Measurements from ENCODE around the gene IL17REL.

Gene IL17REL

GRCh38 chr22:49968313-49968830 is 44.2 kb downstream of the IL17REL start:
- Histone ChIP-seq H3K9me3 (ENCODE audit: control insufficient read depth, insufficient read depth, low read depth, low read length) (no peaks in the 10 kb centered on the region), H3K27me3 (ENCODE audit: control insufficient read depth, insufficient read depth, low read length) (peaks cover 32% of the 10 kb centered on the region), H3K9ac (ENCODE audit: low read length) (no peak overlapping the region), H3K36me3 (ENCODE audit: control insufficient read depth, insufficient read depth, low read length) (peaks cover 9% of the 10 kb centered on the region), H3K27ac (ENCODE audit: low read depth, low read length) (no peak overlapping the region), H3K4me1 (ENCODE audit: control insufficient read depth, insufficient read depth, low read length) (peaks cover 15% of the 10 kb centered on the region), H3K4me3 (ENCODE audit: low read depth, low read length) (no peak overlapping the region)

- no peaks in the 10 kb centered on the region for H3K9me3 ChIP-seq (ENCODE audit: control insufficient read depth, insufficient read depth, low read depth, low read length)
- H3K9ac ChIP-seq (ENCODE audit: low read length) = no peak overlapping the region
- H3K36me3 ChIP-seq (ENCODE audit: control insufficient read depth, insufficient read depth, low read length) = peaks cover 15% of the 10 kb centered on the region
- no peak overlapping the region for H3K27ac ChIP-seq (ENCODE audit: low read depth, low read length)
- peaks cover 19% of the 10 kb centered on the region for H3K4me1 ChIP-seq (ENCODE audit: control insufficient read depth, insufficient read depth, low read length)
- peaks cover 27% of the 10 kb centered on the region for H3K27me3 ChIP-seq (ENCODE audit: control insufficient read depth, insufficient read depth, low read length)
- H3K4me3 ChIP-seq (ENCODE audit: low read depth, low read length) = no peak overlapping the region
Measured at GRCh38 chr22:49967706-49968208, 44.8 kb downstream of the IL17REL start.

- Histone ChIP-seq H3K27me3 (ENCODE audit: control insufficient read depth, insufficient read depth, low read length) (peaks cover 20% of the 10 kb centered on the region), H3K9ac (ENCODE audit: low read length) (no peak overlapping the region), H3K4me3 (ENCODE audit: low read depth, low read length) (no peak overlapping the region), H3K4me1 (ENCODE audit: control insufficient read depth, insufficient read depth, low read length) (peaks cover 23% of the 10 kb centered on the region), H3K9me3 (ENCODE audit: control insufficient read depth, insufficient read depth, low read depth, low read length) (no peaks in the 10 kb centered on the region), H3K27ac (ENCODE audit: low read depth, low read length) (no peak overlapping the region), H3K36me3 (ENCODE audit: control insufficient read depth, insufficient read depth, low read length) (peaks cover 18% of the 10 kb centered on the region)
Measured at GRCh38 chr22:49966774-49967705, 45.5 kb downstream of the IL17REL start.

- Histone ChIP-seq H3K9me3 (ENCODE audit: control insufficient read depth, insufficient read depth, low read depth, low read length) (no peaks in the 10 kb centered on the region), H3K4me3 (ENCODE audit: low read depth, low read length) (no peak overlapping the region), H3K27me3 (ENCODE audit: control insufficient read depth, insufficient read depth, low read length) (peaks cover 11% of the 10 kb centered on the region), H3K36me3 (ENCODE audit: control insufficient read depth, insufficient read depth, low read length) (peaks cover 22% of the 10 kb centered on the region), H3K4me1 (ENCODE audit: control insufficient read depth, insufficient read depth, low read length) (peaks cover 19% of the 10 kb centered on the region), H3K27ac (ENCODE audit: low read depth, low read length) (no peak overlapping the region), H3K9ac (ENCODE audit: low read length) (no peak overlapping the region)
Measured at GRCh38 chr22:49966041-49966773, 46.4 kb downstream of the IL17REL start.

GRCh38 chr22:49965091-49966040 is 47.2 kb downstream of the IL17REL start:
- Histone ChIP-seq H3K27ac (ENCODE audit: low read depth, low read length) (no peak overlapping the region), H3K4me1 (ENCODE audit: control insufficient read depth, insufficient read depth, low read length) (peaks cover 15% of the 10 kb centered on the region), H3K9me3 (ENCODE audit: control insufficient read depth, insufficient read depth, low read depth, low read length) (no peaks in the 10 kb centered on the region), H3K27me3 (ENCODE audit: control insufficient read depth, insufficient read depth, low read length) (peaks cover 4% of the 10 kb centered on the region), H3K36me3 (ENCODE audit: control insufficient read depth, insufficient read depth, low read length) (peaks cover 22% of the 10 kb centered on the region), H3K9ac (ENCODE audit: low read length) (no peak overlapping the region), H3K4me3 (ENCODE audit: low read depth, low read length) (no peak overlapping the region)

- no peaks in the 10 kb centered on the region; the same call in 1 of the 2 replicates for H3K27me3 ChIP-seq (ENCODE audit: control insufficient read depth, insufficient read depth, low read length)
- no peaks in the 10 kb centered on the region for H3K9me3 ChIP-seq (ENCODE audit: control insufficient read depth, insufficient read depth, low read depth, low read length)
- peaks cover 22% of the 10 kb centered on the region for H3K36me3 ChIP-seq (ENCODE audit: control insufficient read depth, insufficient read depth, low read length)
- H3K9ac ChIP-seq (ENCODE audit: low read length) = no peak overlapping the region
- no peak overlapping the region for H3K4me3 ChIP-seq (ENCODE audit: low read depth, low read length)
- H3K4me1 ChIP-seq (ENCODE audit: control insufficient read depth, insufficient read depth, low read length) = peaks cover 20% of the 10 kb centered on the region
- no peak overlapping the region for H3K27ac ChIP-seq (ENCODE audit: low read depth, low read length)
Measured at GRCh38 chr22:49964136-49965090, 48.2 kb downstream of the IL17REL start.

- H3K9me3 ChIP-seq (ENCODE audit: control insufficient read depth, insufficient read depth, low read depth, low read length) = no peaks in the 10 kb centered on the region
- peaks cover 26% of the 10 kb centered on the region for H3K4me1 ChIP-seq (ENCODE audit: control insufficient read depth, insufficient read depth, low read length)
- no peak overlapping the region for H3K9ac ChIP-seq (ENCODE audit: low read length)
- H3K27me3 ChIP-seq (ENCODE audit: control insufficient read depth, insufficient read depth, low read length) = no peaks in the 10 kb centered on the region; the same call in 1 of the 2 replicates
- H3K4me3 ChIP-seq (ENCODE audit: low read depth, low read length) = no peak overlapping the region
- 0 out of 2 replicates have a peak overlapping the region, but pooled peaks have one; percentile 5 for H3K27ac ChIP-seq (ENCODE audit: low read depth, low read length)
- H3K36me3 ChIP-seq (ENCODE audit: control insufficient read depth, insufficient read depth, low read length) = peaks cover 22% of the 10 kb centered on the region
Measured at GRCh38 chr22:49963647-49964026, 48.9 kb downstream of the IL17REL start.

- Histone ChIP-seq H3K9me3 (ENCODE audit: control insufficient read depth, insufficient read depth, low read depth, low read length) (no peaks in the 10 kb centered on the region), H3K9ac (ENCODE audit: low read length) (peak overlapping the region; percentile 75), H3K27me3 (ENCODE audit: control insufficient read depth, insufficient read depth, low read length) (no peaks in the 10 kb centered on the region; the same call in 1 of the 2 replicates), H3K27ac (ENCODE audit: low read depth, low read length) (peak overlapping the region; percentile 85), H3K36me3 (ENCODE audit: control insufficient read depth, insufficient read depth, low read length) (peaks cover 22% of the 10 kb centered on the region), H3K4me1 (ENCODE audit: control insufficient read depth, insufficient read depth, low read length) (peaks cover 26% of the 10 kb centered on the region), H3K4me3 (ENCODE audit: low read depth, low read length) (peak overlapping the region; percentile 90)
Measured at GRCh38 chr22:49962751-49963646, 49.6 kb downstream of the IL17REL start.

All from HUES6 (cell line).